Retinal pigment epithelial cell (primary cell): ENCODE data around the gene GMPPB.
A peak's percentile ranks its signal among the peaks of the same experiment; 100 is the strongest.

Experiments
- DNase-seq: peaks from one replicate; pipeline ENCODE4 v3.0.0-alpha.2; 2010; ENCODE audit warnings: low read depth
- H3K4me3 ChIP-seq: 2 replicates; pipeline ENCODE4 v1.5.1; 2011; ENCODE audit warnings: mild to moderate bottlenecking, low read length, control low read depth, moderate library complexity
- TF ChIP-seq, protein P1 (sequence below): conservative IDR thresholded peaks from 2 replicates; pipeline ENCODE4 v1.5.1; 2011; ENCODE audit warnings: low read depth, low read length, control low read depth, inconsistent platforms

The GMPPB gene

DNA sequence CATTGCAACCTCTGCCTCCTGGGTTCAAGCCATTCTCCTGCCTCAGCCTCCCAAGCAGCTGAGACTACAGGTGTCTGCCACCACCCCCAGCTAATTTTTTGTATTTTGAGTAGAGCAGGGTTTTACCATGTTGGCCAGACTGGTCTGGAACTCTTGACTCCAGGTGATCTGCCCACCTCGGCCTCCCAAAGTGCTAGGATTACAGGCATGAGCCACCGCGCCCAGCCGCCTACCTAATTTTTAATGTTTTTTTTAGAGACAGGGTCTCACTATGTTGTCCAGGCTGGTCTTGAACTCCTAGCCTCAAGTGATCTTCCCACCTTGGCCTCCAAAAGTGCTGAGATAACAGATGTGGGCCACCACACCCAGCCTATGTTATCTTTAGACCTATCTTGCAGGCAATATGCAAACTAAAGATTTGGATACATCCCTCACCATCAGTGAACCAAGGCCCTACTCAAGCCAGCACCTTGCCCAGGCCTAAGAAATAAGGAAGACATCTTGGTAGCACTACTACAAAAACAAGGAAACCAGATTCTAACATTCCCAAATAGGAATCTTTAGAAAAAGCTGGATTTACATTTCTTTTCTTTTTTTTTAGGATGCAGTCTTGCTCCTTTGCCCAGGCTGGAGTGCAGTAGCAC is 6.3 kb upstream of the GMPPB start:
- TF ChIP-seq, protein P1, sequence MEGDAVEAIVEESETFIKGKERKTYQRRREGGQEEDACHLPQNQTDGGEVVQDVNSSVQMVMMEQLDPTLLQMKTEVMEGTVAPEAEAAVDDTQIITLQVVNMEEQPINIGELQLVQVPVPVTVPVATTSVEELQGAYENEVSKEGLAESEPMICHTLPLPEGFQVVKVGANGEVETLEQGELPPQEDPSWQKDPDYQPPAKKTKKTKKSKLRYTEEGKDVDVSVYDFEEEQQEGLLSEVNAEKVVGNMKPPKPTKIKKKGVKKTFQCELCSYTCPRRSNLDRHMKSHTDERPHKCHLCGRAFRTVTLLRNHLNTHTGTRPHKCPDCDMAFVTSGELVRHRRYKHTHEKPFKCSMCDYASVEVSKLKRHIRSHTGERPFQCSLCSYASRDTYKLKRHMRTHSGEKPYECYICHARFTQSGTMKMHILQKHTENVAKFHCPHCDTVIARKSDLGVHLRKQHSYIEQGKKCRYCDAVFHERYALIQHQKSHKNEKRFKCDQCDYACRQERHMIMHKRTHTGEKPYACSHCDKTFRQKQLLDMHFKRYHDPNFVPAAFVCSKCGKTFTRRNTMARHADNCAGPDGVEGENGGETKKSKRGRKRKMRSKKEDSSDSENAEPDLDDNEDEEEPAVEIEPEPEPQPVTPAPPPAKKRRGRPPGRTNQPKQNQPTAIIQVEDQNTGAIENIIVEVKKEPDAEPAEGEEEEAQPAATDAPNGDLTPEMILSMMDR: no peak
- DNase-seq: no peak
- H3K4me3 ChIP-seq: no peak overlapping the region

DNA sequence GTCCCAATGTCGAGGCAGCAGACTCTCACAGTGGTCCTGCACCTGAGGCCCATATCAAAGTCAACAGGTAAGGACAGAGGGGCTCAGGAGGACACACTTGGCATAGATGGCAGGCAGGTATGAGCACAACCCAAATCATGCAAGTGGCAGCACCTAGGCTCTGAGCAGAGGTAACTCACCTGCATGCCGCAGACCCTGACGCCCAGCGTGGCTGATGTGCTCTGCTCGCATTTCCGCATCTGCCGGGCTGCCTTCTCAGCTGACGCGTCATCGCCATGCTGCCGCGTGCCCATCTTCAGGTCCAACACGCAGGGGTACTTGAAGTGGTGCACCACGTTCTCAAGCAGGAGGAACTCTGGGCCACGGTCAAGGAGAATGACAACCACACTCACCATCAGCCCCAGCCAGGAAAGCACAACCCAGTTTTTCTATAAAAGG is 4.2 kb upstream of the GMPPB start:
- H3K4me3 ChIP-seq: no peak overlapping the region
- DNase-seq: no peak
- TF ChIP-seq, protein P1: no peak

DNA sequence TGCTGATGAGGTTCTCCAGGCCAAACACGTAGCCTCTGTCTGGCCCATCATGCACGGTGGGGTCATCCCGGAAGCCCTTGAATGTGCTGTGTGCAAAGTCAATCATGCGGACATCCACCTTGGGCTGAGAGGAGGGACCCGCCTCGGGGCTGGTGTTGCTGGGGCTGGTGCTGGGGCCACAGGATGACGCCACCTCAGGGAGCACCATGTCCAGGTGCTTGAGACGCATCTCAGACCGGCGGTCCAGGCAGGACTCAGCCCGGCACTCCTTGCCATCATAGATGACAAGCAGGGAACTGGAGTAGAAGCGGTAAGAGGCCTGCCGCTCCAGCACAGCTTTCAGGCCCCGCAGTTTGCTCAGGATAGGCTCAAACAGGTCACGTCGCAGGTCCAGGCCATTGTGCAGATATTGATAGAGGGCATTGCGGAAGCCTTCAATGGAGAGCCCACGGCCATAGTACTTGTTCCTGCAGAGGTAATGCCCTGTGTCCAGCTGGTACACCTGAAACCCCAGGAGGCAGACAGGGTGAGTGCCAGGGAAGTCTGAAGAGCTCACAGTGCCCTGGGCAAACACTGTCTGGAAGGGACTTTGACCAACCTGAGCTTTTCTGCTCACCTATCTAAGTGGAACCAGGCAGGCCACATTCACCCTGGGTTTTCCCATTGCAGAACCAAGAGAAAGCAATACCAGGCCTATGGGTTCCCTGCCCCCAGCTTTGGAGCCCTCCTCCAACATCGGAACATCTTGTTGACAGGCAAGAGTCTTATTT is 3.6 kb upstream of the GMPPB start:
- no peak overlapping the region for H3K4me3 ChIP-seq
- TF ChIP-seq, protein P1: no peak
- DNase-seq: no peak

DNA sequence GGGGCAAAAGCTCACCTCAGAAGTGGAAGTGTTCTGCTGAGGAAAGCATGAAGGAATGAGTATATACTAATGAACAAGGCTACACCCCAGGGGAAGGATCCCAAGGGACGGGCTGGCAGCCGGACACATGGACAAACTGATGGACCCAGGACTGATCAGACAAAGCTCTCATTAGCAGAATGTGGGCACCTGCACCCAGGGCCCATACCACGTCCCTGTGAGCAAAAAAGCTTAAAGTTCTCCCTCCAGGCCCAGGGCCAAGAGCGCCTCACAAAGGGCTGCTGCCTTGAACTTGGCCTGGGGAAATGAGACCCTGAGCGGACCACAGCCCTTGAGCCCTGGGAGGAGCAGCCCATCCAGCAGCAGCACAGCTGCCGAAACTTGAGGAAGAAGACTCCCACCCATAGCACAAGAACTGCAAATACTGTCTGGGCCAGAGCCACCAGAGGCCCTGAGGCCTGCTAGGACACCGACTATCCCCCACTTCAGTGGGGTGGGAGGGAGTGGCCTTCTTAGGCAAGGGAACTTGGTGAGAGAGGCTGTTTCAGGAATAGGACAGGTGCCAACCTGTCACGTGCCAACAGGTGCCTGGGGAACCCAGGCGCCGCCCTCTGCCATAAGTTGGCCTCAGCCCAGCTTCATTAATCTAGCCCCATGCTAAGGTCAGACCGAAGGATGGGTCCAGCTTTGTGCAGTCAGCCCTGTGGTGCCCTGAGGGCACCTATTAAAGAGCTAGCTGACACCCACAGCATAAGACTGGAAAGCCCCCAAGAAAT is 2.3 kb upstream of the GMPPB start:
- no peak for DNase-seq
- TF ChIP-seq, protein P1: no peak

DNA sequence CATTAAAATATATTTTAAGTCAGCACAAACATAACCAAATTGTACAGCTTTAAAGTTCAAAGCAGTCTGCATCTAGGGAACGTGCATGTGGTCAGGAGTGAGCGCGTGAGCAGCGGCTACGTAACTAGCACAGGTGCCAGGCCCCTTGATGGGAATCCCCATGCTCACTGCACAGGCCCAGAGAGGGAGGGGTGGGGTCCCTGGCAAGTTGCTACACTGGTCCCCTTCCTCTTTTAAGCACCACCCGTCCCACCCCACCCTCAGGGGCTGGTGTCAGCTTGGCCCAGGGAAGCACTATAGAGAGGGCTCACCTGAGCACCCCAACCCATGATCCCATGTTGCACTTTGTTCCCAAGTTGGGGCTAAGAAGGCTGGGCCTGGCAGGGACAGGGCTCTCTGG is 835 bp upstream of the GMPPB start:
- H3K4me3 ChIP-seq: peak overlapping the region; percentile 62
- TF ChIP-seq, protein P1: no peak
- no peak for DNase-seq

More for the DNA sequence above, 2.3 kb upstream of the GMPPB start:
- H3K4me3 ChIP-seq: no peak overlapping the region

DNA sequence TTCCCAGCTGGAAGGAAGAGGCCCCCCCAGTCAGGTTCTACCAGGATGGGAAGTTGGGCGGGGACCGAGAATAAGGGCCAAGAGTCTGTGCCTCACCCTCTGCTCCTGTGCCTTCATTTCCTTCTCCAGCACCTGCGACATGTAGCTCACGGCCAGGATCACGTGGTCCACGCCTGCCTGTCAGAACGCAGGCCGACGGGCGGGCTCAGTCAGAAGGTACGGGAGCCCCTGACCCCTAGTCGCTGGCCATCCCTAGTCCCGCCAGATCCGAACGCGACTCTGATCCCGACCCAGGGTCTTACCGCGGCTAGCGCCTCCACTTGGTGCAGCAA is 489 bp downstream of the GMPPB start:
- TF ChIP-seq, protein P1: no peak
- peak overlapping the region; percentile 98 for H3K4me3 ChIP-seq
- no peak for DNase-seq
